HepG2 (cell line): ENCODE measurements around the gene MYRIP. TPM values are rescaled to one million over a fixed set of nuclear protein-coding genes. Genes with fewer than 3 reads are reported as not detected.

Experiments used
- ATAC-seq: fragments of 200-7000 bp; cut with Tn5 transposase; 3 replicates; pipeline ENCODE4 v1.9.1; 2020; ENCODE audit warnings: mild to moderate bottlenecking, moderate library complexity
- BruUV-seq: library from RNA; stranded (reverse); fragments of 400-500 nt; replicated peaks from 2 replicates; lab custom pipeline; 2021; lab: Mats Ljungman, UMichigan
- CTCF ChIA-PET: fragments of 300-600 bp; formaldehyde crosslinking; extraction: SDS; loops from one replicate; lab custom pipeline; 2021; ENCODE audit warnings: low total read pairs, inconsistent platforms, low intra/inter-chr PET ratio; lab: Yijun Ruan, JAX
- POLR2A ChIA-PET: fragments of 350-600 bp; sonication (Branson Sonifier 250); formaldehyde crosslinking; loops from one replicate; lab custom pipeline; 2020; ENCODE audit warnings: antibody characterized with exemption, inconsistent platforms; lab: Yijun Ruan, JAX
- DNase-seq: peaks from one replicate; pipeline ENCODE4 v3.0.0-alpha.2; 2015; ENCODE audit warnings: low spot score
- FAIRE-seq: peaks from 3 replicates; lab custom pipeline; 2011; peaks lifted over from hg19 to GRCh38; lab: Jason Lieb, UNC
- H2AFZ ChIP-seq: one replicate; pipeline ENCODE4 v1.6.1; 2011; ENCODE audit warnings: low read length, inconsistent platforms
- H3K27ac ChIP-seq: fragments of 300-600 bp; 3 replicates; pipeline ENCODE4 v1.8.0; 2011; ENCODE audit warnings: mixed run types, mild to moderate bottlenecking, mixed read lengths, low read length, inconsistent platforms; ENCODE audit not compliant: insufficient read depth; ENCODE audit errors: extremely low read length
- H3K27me3 ChIP-seq, 2 experiments: fragments of 200-600 bp in 1 of 2; 2 replicates in 1 of 2; 3 replicates in 1 of 2; pipeline versions ENCODE4 v1.6.0 to v1.8.0; 2011; ENCODE audit warnings: low read length in 2 of 2, mild to moderate bottlenecking in 2 of 2, moderate library complexity in 2 of 2, inconsistent platforms in 1 of 2; ENCODE audit not compliant: insufficient read depth in 2 of 2, control insufficient read depth in 1 of 2
- H3K36me3 ChIP-seq, 2 experiments: fragments of 200-600 bp in 1 of 2; replicated peaks in 1 of 2; 2 replicates in 1 of 2; 3 replicates in 1 of 2; pipeline versions ENCODE4 v1.5.1 to v1.8.0; 2011; ENCODE audit warnings: low read length in 2 of 2, inconsistent platforms in 1 of 2; ENCODE audit not compliant: insufficient read depth in 2 of 2, control insufficient read depth in 1 of 2
- H3K4me1 ChIP-seq: 2 replicates; pipeline ENCODE4 v1.5.1; 2012; ENCODE audit warnings: low read length, inconsistent platforms; ENCODE audit not compliant: insufficient read depth
- H3K4me2 ChIP-seq: 2 replicates; pipeline ENCODE4 v1.6.0; 2011; ENCODE audit warnings: low read depth, low read length, inconsistent platforms
- H3K4me3 ChIP-seq, 3 experiments: fragments of 200-600 bp in 1 of 3; sonication (generic), shearing (Covaris generic) in 1 of 3; replicated peaks in 1 of 3; 2 replicates each; pipeline ENCODE4 v1.5.1; 2011 to 2016; ENCODE audit warnings: low read length in 3 of 3, inconsistent platforms in 2 of 3, low read depth in 2 of 3, mild to moderate bottlenecking in 2 of 3, control low read depth in 1 of 3, mixed read lengths in 1 of 3; ENCODE audit not compliant: insufficient read depth in 1 of 3
- H3K79me2 ChIP-seq: one replicate; pipeline ENCODE4 v1.6.1; 2011; ENCODE audit warnings: low read length, inconsistent platforms; ENCODE audit not compliant: insufficient read depth
- H3K9ac ChIP-seq: 2 replicates; pipeline ENCODE4 v1.6.0; 2011; ENCODE audit warnings: mild to moderate bottlenecking, low read depth, low read length, inconsistent platforms; ENCODE audit not compliant: insufficient read depth
- H3K9me3 ChIP-seq: 2 replicates; pipeline ENCODE4 v1.5.1; 2012; ENCODE audit warnings: mild to moderate bottlenecking, low read length
- H4K20me1 ChIP-seq: 2 replicates; pipeline ENCODE4 v1.6.0; 2011; ENCODE audit warnings: inconsistent platforms, mild to moderate bottlenecking, low read length, moderate library complexity; ENCODE audit not compliant: insufficient read depth
- CAMTA2 ChIP-seq: sonication (generic); formaldehyde crosslinking; IDR thresholded peaks from 2 replicates; pipeline ENCODE4 v1.4.0; 2020; ENCODE audit warnings: mild to moderate bottlenecking, missing genetic modification reagents, borderline replicate concordance
- DPF2 ChIP-seq: sonication (generic); formaldehyde crosslinking; IDR thresholded peaks from 2 replicates; pipeline ENCODE4 v1.4.0; 2020; ENCODE audit warnings: mild to moderate bottlenecking, low read depth, missing genetic modification reagents, borderline replicate concordance
- GMEB1 ChIP-seq: sonication (generic); formaldehyde crosslinking; IDR thresholded peaks from 2 replicates; pipeline ENCODE4 v1.5.1; 2020; ENCODE audit warnings: missing genetic modification reagents, mild to moderate bottlenecking, borderline replicate concordance
- HOXA3 ChIP-seq: sonication (generic); formaldehyde crosslinking; IDR thresholded peaks from 2 replicates; pipeline ENCODE4 v1.5.0; 2020; ENCODE audit warnings: missing genetic modification reagents
- MED8 ChIP-seq: sonication (generic); formaldehyde crosslinking; IDR thresholded peaks from 2 replicates; pipeline ENCODE4 v1.8.1; 2023; ENCODE audit warnings: mild to moderate bottlenecking, missing genetic modification reagents; ENCODE audit not compliant: insufficient replicate concordance
- MXD4 ChIP-seq: IDR thresholded peaks from 2 replicates; pipeline ENCODE4 v1.6.1; 2016; ENCODE audit warnings: mild to moderate bottlenecking, missing biosample characterization, missing genetic modification reagents
- RAD51 ChIP-seq: fragments of 450-650 bp; IDR thresholded peaks from 2 replicates; pipeline ENCODE4 v1.6.1; 2016; ENCODE audit warnings: borderline replicate concordance
- RBAK ChIP-seq: sonication (generic); formaldehyde crosslinking; IDR thresholded peaks from 2 replicates; pipeline ENCODE4 v1.5.1; 2020; ENCODE audit warnings: mild to moderate bottlenecking, missing genetic modification reagents
- RXRB ChIP-seq: IDR thresholded peaks from 2 replicates; pipeline ENCODE4 v1.6.1; 2016; ENCODE audit warnings: borderline replicate concordance, missing genetic modification reagents, missing compliant biosample characterization
- SIX4 ChIP-seq: sonication (generic); formaldehyde crosslinking; IDR thresholded peaks from 2 replicates; pipeline ENCODE4 v1.4.0; 2020; ENCODE audit warnings: missing genetic modification reagents
- SNAI1 ChIP-seq: sonication (generic); formaldehyde crosslinking; IDR thresholded peaks from 2 replicates; pipeline ENCODE4 v1.5.0; 2020; ENCODE audit warnings: mild to moderate bottlenecking, missing genetic modification reagents, borderline replicate concordance
- THYN1 ChIP-seq: sonication (generic); formaldehyde crosslinking; IDR thresholded peaks from 2 replicates; pipeline ENCODE4 v1.8.1; 2023; ENCODE audit warnings: low read depth, mild to moderate bottlenecking, moderate library complexity, missing genetic modification reagents, borderline replicate concordance
- ZHX2 ChIP-seq, 2 experiments: sonication (generic) in 1 of 2; formaldehyde crosslinking in 1 of 2; IDR thresholded peaks; 2 replicates each; pipeline versions ENCODE4 v1.6.1 to v1.9.0; 2014 to 2022; ENCODE audit warnings: antibody characterized with exemption in 1 of 2, borderline replicate concordance in 1 of 2, inconsistent platforms in 1 of 2, low read depth in 1 of 2, missing genetic modification reagents in 1 of 2
- ZNF138 ChIP-seq: sonication (generic); formaldehyde crosslinking; IDR thresholded peaks from 2 replicates; pipeline ENCODE4 v1.5.0; 2020; ENCODE audit warnings: mild to moderate bottlenecking, low read depth, missing genetic modification reagents
- ZNF205 ChIP-seq: IDR thresholded peaks from 2 replicates; pipeline ENCODE4 v1.6.1; 2018; ENCODE audit warnings: missing biosample characterization, missing genetic modification reagents
- ZNF329 ChIP-seq: sonication (generic); formaldehyde crosslinking; IDR thresholded peaks from 2 replicates; pipeline ENCODE4 v1.9.0; 2021; ENCODE audit warnings: low read depth, mild to moderate bottlenecking, missing genetic modification reagents
- ZNF746 ChIP-seq: sonication (generic); formaldehyde crosslinking; IDR thresholded peaks from 2 replicates; pipeline ENCODE4 v1.8.0; 2022; ENCODE audit warnings: mild to moderate bottlenecking, missing genetic modification reagents
- whole genome bisulfite sequencing: methylation state at CpG from one replicate; pipeline ENCODE4 v1.1.6; 2017; ENCODE audit warnings: low lambda C conversion rate; 5-methylcytosine and 5-hydroxymethylcytosine counted together
- in situ Hi-C: cut with HindIII; loops from 2 replicates; pipeline ENCODE4 v1.10.0; 2017; ENCODE audit warnings: low pct_unique_long_range_greater_than_20kb; ENCODE audit not compliant: extremely low pct_ligation_motif_present
- intact Hi-C: fragments of 100-400 bp; cut with micrococcal nuclease; formaldehyde crosslinking; loops from one replicate; pipeline ENCODE4 v1.10.0; 2022; ENCODE audit not compliant: unreplicated experiment
- polyA plus RNA-seq, 8 experiments: library from polyadenylated mRNA; depleted of rRNA in 3 of 8; stranded (reverse) in 7 of 8; unstranded in 1 of 8; fragments of >200 nt; fragmentation: Illumina TruSeq in 4 of 8; extraction: Trizol in 4 of 8; gene quantifications; 2 replicates each; pipeline versions ENCODE4 v1.2.1 to v1.2.3, GENCODE V29; 2011 to 2016; ENCODE audit warnings: low read depth in 4 of 8, missing spikeins in 1 of 8, mixed read lengths in 1 of 8; ENCODE audit not compliant: insufficient read depth in 1 of 8
- total RNA-seq, 5 experiments: library from RNA; depleted of rRNA; stranded (reverse); fragments of >200 nt; fragmentation: Illumina TruSeq; extraction: Trizol; gene quantifications; 2 replicates each; pipeline ENCODE4 v1.2.3, GENCODE V29; 2016; ENCODE audit warnings: low read depth in 1 of 5

Gene MYRIP
- total and polyA plus RNA-seq, 2 of the 13 experiments (the other 11 are each of a cell fraction or from before 2014, with no cell fraction given) = 0.64 to 0.84 TPM

GRCh38 chr3:40120806-40121205 is 311.4 kb downstream of the MYRIP start:
- POLR2A ChIA-PET = no interaction called here
- no peak overlapping the region for H3K4me3 ChIP-seq
- DNase-seq = no peak
- no peak for TF ChIP-seq MED8 (CRISPR knock-in tag)
- no peak for TF ChIP-seq SIX4 (CRISPR knock-in tag)
- TF ChIP-seq ZNF138 (CRISPR knock-in tag) = no peak
- no peak for TF ChIP-seq GMEB1
- no peak for TF ChIP-seq SNAI1 (CRISPR knock-in tag)
- TF ChIP-seq ZNF205 (CRISPR knock-in tag) = no peak
- no peak for TF ChIP-seq RAD51
- no peak for TF ChIP-seq HOXA3
- no peak for TF ChIP-seq DPF2
- no peak for TF ChIP-seq CAMTA2
- no peak for TF ChIP-seq MXD4 (CRISPR knock-in tag)
- no peak for TF ChIP-seq RXRB
- TF ChIP-seq ZNF746 = no peak
- TF ChIP-seq THYN1 (CRISPR knock-in tag) = no peak
- TF ChIP-seq ZHX2 (IDR thresholded peaks at IDR 0.05; ENCODE audit: low read depth) = no peak
- TF ChIP-seq ZHX2 (CRISPR knock-in tag; IDR thresholded peaks at IDR 0.05; ENCODE audit: borderline replicate concordance) = no peak
- TF ChIP-seq RBAK (CRISPR knock-in tag) = no peak
- TF ChIP-seq ZNF329 (CRISPR knock-in tag) = no peak

More at GRCh38 chr3:40120806-40121205, 311.4 kb downstream of the MYRIP start:
- Histone ChIP-seq H3K4me1 (no peaks in the 10 kb centered on the region), H3K27ac (no peak overlapping the region), H3K27me3 (no peaks in the 10 kb centered on the region), H3K4me2 (no peak overlapping the region), H3K36me3 (no peaks in the 10 kb centered on the region), H3K9ac (no peak overlapping the region), H3K9me3 (no peaks in the 10 kb centered on the region), H4K20me1 (no peaks in the 10 kb centered on the region), H2AFZ (no peak overlapping the region), H3K79me2 (no peaks in the 10 kb centered on the region)
- no peak for FAIRE-seq
- intact Hi-C loops (no loop called here), in situ Hi-C loops (no loop called here)
- 40% methylated on average over 2 of the region's 3 CpGs for WGBS
- CTCF ChIA-PET = no interaction called here
- ATAC-seq = no peak
- BruUV-seq = no TSS peak
